Lower lobe of right lung (tissue), 2 donors: ENCODE data around the gene AHCTF1. TPM values are rescaled to one million over a fixed set of nuclear protein-coding genes. Genes with fewer than 3 reads are reported as not detected.

Experiments
- ATAC-seq, 2 donors: fragments of 200-7000 bp; cut with Tn5 transposase; one replicate each; pipeline ENCODE4 v1.9.1; 2020 to 2022; ENCODE audit warnings: mild to moderate bottlenecking in 2 of 2, moderate library complexity in 2 of 2
- DNase-seq: peaks from one replicate; pipeline ENCODE4 v3.0.0-alpha.2; 2020
- H3K27ac ChIP-seq: fragments of 200-600 bp; one replicate; pipeline ENCODE4 v1.8.0; 2022
- H3K27me3 ChIP-seq: fragments of 200-600 bp; one replicate; pipeline ENCODE4 v1.8.0; 2022; ENCODE audit warnings: low read depth
- H3K36me3 ChIP-seq: fragments of 200-600 bp; one replicate; pipeline ENCODE4 v1.8.0; 2022; ENCODE audit warnings: mild to moderate bottlenecking
- H3K4me1 ChIP-seq: fragments of 200-600 bp; one replicate; pipeline ENCODE4 v1.8.0; 2022
- H3K4me3 ChIP-seq: fragments of 200-600 bp; one replicate; pipeline ENCODE4 v1.8.0; 2022; ENCODE audit warnings: mild to moderate bottlenecking
- H3K9me3 ChIP-seq: fragments of 200-600 bp; one replicate; pipeline ENCODE4 v1.8.0; 2022
- CTCF ChIP-seq: fragments of 200-600 bp; IDR thresholded peaks from one replicate; pipeline ENCODE4 v1.8.0; 2022; ENCODE audit warnings: antibody characterized with exemption, mild to moderate bottlenecking
- intact Hi-C: fragments of 100-400 bp; cut with DNase I; formaldehyde crosslinking; loops from one replicate; pipeline ENCODE4 v1.11.0; 2022
- total RNA-seq: library from RNA; stranded (reverse); fragmentation: NEBNext Ultra II Directional; extraction: Animal tissue kit (Norgen Biotek cat#: 25700); gene quantifications from one replicate; pipeline ENCODE4 v1.2.1, GENCODE V29; 2021
- donor health status: DM: no; HTN: yes; CAD: no; lungs with severe emphysema.

Gene AHCTF1
- total RNA-seq, 1 donor from 2014 or later, result 36.0 TPM

GRCh38 chr1:246803883-246804282, 127.9 kb downstream of the AHCTF1 start:
- H3K27ac ChIP-seq, result no peak overlapping the region
- DNase-seq, result no peak
- no peaks in the 10 kb centered on the region for H3K27me3 ChIP-seq
- no peaks in the 10 kb centered on the region for H3K4me1 ChIP-seq
- no peak for ATAC-seq
- no peaks in the 10 kb centered on the region for H3K9me3 ChIP-seq
- no peaks in the 10 kb centered on the region for H3K36me3 ChIP-seq
- TF ChIP-seq CTCF, result no peak
- intact Hi-C loops, result no loop called here
- no peak overlapping the region for H3K4me3 ChIP-seq

- no peaks in the 10 kb centered on the region for H3K4me1 ChIP-seq
- no peaks in the 10 kb centered on the region for H3K36me3 ChIP-seq
- DNase-seq (no peak), ATAC-seq (no peak)
- no peaks in the 10 kb centered on the region for H3K9me3 ChIP-seq
- no peaks in the 10 kb centered on the region for H3K27me3 ChIP-seq
- intact Hi-C loops, result no loop called here
- no peak overlapping the region for H3K27ac ChIP-seq
- H3K4me3 ChIP-seq, result no peak overlapping the region
- no peak for TF ChIP-seq CTCF
Observed at GRCh38 chr1:246803373-246803772, 128.4 kb downstream of the AHCTF1 start.

- ATAC-seq (no peak), DNase-seq (no peak)
- TF ChIP-seq CTCF, result no peak
- intact Hi-C loops, result no loop called here
- no peaks in the 10 kb centered on the region for H3K9me3 ChIP-seq
- H3K27ac ChIP-seq, result no peak overlapping the region
- H3K36me3 ChIP-seq, result no peaks in the 10 kb centered on the region
- H3K4me3 ChIP-seq, result no peak overlapping the region
- H3K27me3 ChIP-seq, result no peaks in the 10 kb centered on the region
- H3K4me1 ChIP-seq, result no peaks in the 10 kb centered on the region
Observed at GRCh38 chr1:246801241-246802020, 130.3 kb downstream of the AHCTF1 start.

GRCh38 chr1:246800756-246801155, 131.0 kb downstream of the AHCTF1 start:
- DNase-seq (no peak), ATAC-seq (no peak)
- H3K27me3 ChIP-seq, result no peaks in the 10 kb centered on the region
- intact Hi-C loops, result no loop called here
- no peak overlapping the region for H3K4me3 ChIP-seq
- H3K36me3 ChIP-seq, result no peaks in the 10 kb centered on the region
- no peaks in the 10 kb centered on the region for H3K9me3 ChIP-seq
- TF ChIP-seq CTCF, result no peak
- H3K27ac ChIP-seq, result no peak overlapping the region
- H3K4me1 ChIP-seq, result no peaks in the 10 kb centered on the region

GRCh38 chr1:246800356-246800755, 131.4 kb downstream of the AHCTF1 start:
- DNase-seq (no peak), ATAC-seq (no peak)
- no peaks in the 10 kb centered on the region for H3K27me3 ChIP-seq
- H3K36me3 ChIP-seq, result no peaks in the 10 kb centered on the region
- intact Hi-C loops, result no loop called here
- no peak for TF ChIP-seq CTCF
- no peak overlapping the region for H3K27ac ChIP-seq
- no peaks in the 10 kb centered on the region for H3K9me3 ChIP-seq
- H3K4me1 ChIP-seq, result no peaks in the 10 kb centered on the region
- H3K4me3 ChIP-seq, result no peak overlapping the region
